Right lobe of liver (tissue), 6 donors: ENCODE results near the gene FCRL1. TPM values are rescaled to one million over a fixed set of nuclear protein-coding genes. Genes with fewer than 3 reads are reported as not detected.

Experiments used
- ATAC-seq, 4 donors: fragments of 200-7000 bp; cut with Tn5 transposase; one replicate each; pipeline ENCODE4 v1.9.1; 2020; ENCODE audit warnings: mild to moderate bottlenecking in 4 of 4, moderate library complexity in 4 of 4
- DNase-seq, 3 donors: peaks; one replicate each; pipeline ENCODE4 v3.0.0-alpha.2; 2020
- H3K27ac ChIP-seq, 3 donors: fragments of 200-600 bp; one replicate each; pipeline ENCODE4 v1.8.0; 2022
- H3K27me3 ChIP-seq, 2 donors: fragments of 200-600 bp; one replicate each; pipeline ENCODE4 v1.8.0; 2022
- H3K36me3 ChIP-seq, 4 donors: fragments of 200-600 bp; sonication (generic) in 1 of 4; one replicate each; pipeline versions ENCODE4 v1.5.1 to v1.8.0; 2017 to 2022; ENCODE audit warnings: control low read depth in 1 of 4
- H3K4me1 ChIP-seq, 4 donors: fragments of 200-600 bp; sonication (generic) in 1 of 4; one replicate each; pipeline versions ENCODE4 v1.5.1 to v1.8.0; 2017 to 2022; ENCODE audit warnings: control low read depth in 1 of 4
- H3K4me3 ChIP-seq, 3 donors: fragments of 200-600 bp; one replicate each; pipeline ENCODE4 v1.8.0; 2022
- H3K9me3 ChIP-seq, 4 donors: fragments of 200-600 bp; sonication (generic) in 1 of 4; one replicate each; pipeline versions ENCODE4 v1.5.1 to v1.8.0; 2017 to 2022; ENCODE audit warnings: control low read depth in 1 of 4
- POLR2A ChIP-seq: fragments of 450-650 bp; IDR thresholded peaks from one replicate; pipeline ENCODE4 v1.6.1; 2017; ENCODE audit warnings: antibody characterized with exemption, mild to moderate bottlenecking
- WGBS: methylation state at CpG from one replicate; pipeline ENCODE4 v1.1.6; 2018; ENCODE audit warnings: low coverage, low lambda C conversion rate; ENCODE audit not compliant: insufficient coverage; ENCODE audit errors: missing lambda C conversion rate; 5-methylcytosine and 5-hydroxymethylcytosine counted together
- intact Hi-C, 2 donors: fragments of 100-400 bp; cut with DNase I; formaldehyde crosslinking; loops; one replicate each; pipeline versions ENCODE4 v1.11.2 to v1.14.1; 2022
- total RNA-seq, 6 experiments: library from RNA; depleted of rRNA in 2 of 6; stranded (reverse); fragments of >200 nt in 2 of 6; fragmentation: NEBNext Ultra II Directional in 3 of 6; extraction: Animal tissue kit (Norgen Biotek cat#: 25700) in 3 of 6; gene quantifications; one replicate each; pipeline versions ENCODE4 v1.1.0 to v1.2.4, GENCODE V29; 2016 to 2023
- TF ChIP-seq, protein P1 (sequence below), 4 donors: fragments of 200-600 bp in 3 of 4; fragments of 450-650 bp in 1 of 4; IDR thresholded peaks; one replicate each; pipeline versions ENCODE4 v1.5.1 to v1.8.0; 2016 to 2022; ENCODE audit warnings: antibody characterized with exemption in 4 of 4, mild to moderate bottlenecking in 2 of 4
- donor health status: DM: no; HTN: yes; CAD: no.
- donor health status: DM: no; HTN: no; CAD: no.
- donor health status: DM: no; HTN: no; CAD: no.
- donor health status: DM: no; HTN: yes; CAD: no.
- donor health status: DM: no; HTN: yes; CAD: no.

FCRL1 gene
- total RNA-seq, 6 experiments from 2014 or later, result 0.12 to 0.24 TPM; not detected in 4

- no peak for DNase-seq
- intact Hi-C loops, result no loop called here
- Histone ChIP-seq H3K9me3 (no peaks in the 10 kb centered on the region), H3K4me3 (no peak overlapping the region), H3K27ac (no peak overlapping the region), H3K36me3 (no peaks in the 10 kb centered on the region), H3K4me1 (no peaks in the 10 kb centered on the region), H3K27me3 (no peaks in the 10 kb centered on the region)
- TF ChIP-seq, protein P1, sequence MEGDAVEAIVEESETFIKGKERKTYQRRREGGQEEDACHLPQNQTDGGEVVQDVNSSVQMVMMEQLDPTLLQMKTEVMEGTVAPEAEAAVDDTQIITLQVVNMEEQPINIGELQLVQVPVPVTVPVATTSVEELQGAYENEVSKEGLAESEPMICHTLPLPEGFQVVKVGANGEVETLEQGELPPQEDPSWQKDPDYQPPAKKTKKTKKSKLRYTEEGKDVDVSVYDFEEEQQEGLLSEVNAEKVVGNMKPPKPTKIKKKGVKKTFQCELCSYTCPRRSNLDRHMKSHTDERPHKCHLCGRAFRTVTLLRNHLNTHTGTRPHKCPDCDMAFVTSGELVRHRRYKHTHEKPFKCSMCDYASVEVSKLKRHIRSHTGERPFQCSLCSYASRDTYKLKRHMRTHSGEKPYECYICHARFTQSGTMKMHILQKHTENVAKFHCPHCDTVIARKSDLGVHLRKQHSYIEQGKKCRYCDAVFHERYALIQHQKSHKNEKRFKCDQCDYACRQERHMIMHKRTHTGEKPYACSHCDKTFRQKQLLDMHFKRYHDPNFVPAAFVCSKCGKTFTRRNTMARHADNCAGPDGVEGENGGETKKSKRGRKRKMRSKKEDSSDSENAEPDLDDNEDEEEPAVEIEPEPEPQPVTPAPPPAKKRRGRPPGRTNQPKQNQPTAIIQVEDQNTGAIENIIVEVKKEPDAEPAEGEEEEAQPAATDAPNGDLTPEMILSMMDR (IDR thresholded peaks at IDR 0.05), result peak in 3 of 4 donors; percentile 6 to 13 (median 9)
- TF ChIP-seq POLR2A, result no peak
- 0% methylated on average over 1 of the region's 1 CpG for WGBS
- ATAC-seq, result peak in 1 of 4 donors; percentile 27
These were observed 46.2 kb downstream of the FCRL1 start for GRCh38 chr1:157773493-157774350.

DNA sequence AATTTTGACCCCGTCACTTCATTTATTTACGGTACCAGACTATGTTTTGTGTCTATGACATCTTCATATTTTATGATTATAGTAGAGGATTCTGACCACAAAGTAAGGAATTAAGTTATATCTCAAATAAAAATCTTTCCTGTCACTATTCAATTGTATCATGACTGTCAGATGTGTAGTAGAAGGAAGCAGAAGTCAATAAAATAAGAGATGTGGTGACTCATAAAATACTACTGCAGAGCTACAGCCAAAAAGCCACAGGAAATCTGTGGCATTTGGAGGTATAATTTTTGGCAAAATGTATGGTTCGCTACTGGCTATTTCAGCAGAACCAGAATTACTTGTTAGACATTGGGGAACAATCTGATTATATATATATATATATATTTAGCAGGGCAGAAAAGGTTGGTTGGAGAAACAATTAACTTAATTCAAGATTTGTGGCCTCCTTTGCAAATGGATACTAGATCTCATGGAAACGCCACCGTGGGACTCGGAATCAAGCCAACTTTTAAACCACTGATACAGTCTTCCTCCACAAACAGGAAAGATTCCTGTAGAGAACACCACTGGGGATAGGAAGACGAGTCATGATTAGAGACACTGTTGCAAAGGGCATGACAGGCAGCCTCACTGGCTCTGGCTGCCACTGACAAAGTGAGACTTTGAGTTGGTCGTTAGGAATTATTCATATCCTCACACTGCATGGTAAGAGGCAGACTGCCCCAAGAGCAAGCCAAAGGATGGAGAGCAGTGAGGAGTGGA is 48.1 kb downstream of the FCRL1 start:
- H3K4me3 ChIP-seq, result no peak overlapping the region
- WGBS, result 40% methylated on average over 7 of the region's 8 CpGs
- H3K9me3 ChIP-seq, result no peaks in the 10 kb centered on the region
- intact Hi-C loops, result no loop called here
- DNase-seq (no peak), ATAC-seq (no peak)
- TF ChIP-seq, protein P1 (IDR thresholded peaks at IDR 0.05), result no peak
- no peak for TF ChIP-seq POLR2A
- no peak overlapping the region for H3K27ac ChIP-seq
- no peaks in the 10 kb centered on the region for H3K27me3 ChIP-seq
- no peaks in the 10 kb centered on the region for H3K4me1 ChIP-seq
- H3K36me3 ChIP-seq, result no peaks in the 10 kb centered on the region

- WGBS, result 35% methylated on average over 9 of the region's 9 CpGs
- Histone ChIP-seq H3K4me1 (no peaks in the 10 kb centered on the region), H3K27me3 (no peaks in the 10 kb centered on the region), H3K9me3 (no peaks in the 10 kb centered on the region), H3K36me3 (no peaks in the 10 kb centered on the region), H3K27ac (no peak overlapping the region), H3K4me3 (no peak overlapping the region)
- no peak for TF ChIP-seq POLR2A
- TF ChIP-seq, protein P1 (IDR thresholded peaks at IDR 0.05), result no peak
- no peak for DNase-seq
- intact Hi-C loops, result no loop called here
- ATAC-seq, result no peak
These were observed 49.4 kb downstream of the FCRL1 start for GRCh38 chr1:157770442-157771043.

DNA sequence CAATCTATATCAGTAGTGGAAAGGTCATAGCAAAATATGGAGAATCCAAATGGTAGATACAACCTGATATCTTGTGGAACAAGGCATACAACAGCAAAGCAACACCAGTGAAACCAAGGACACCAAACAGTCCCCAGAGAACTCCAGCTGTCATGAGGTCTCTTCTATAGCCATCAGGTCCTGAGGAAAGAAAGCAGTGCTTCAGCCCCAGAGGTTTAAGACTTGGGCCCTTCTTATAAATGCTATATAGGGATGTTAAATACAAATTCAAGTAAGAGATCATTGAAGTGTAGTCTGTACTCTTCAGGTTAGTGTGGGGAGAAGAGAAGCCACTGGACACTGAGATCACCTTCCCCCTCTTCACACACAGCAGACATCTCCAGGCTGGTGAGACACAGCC is 53.1 kb downstream of the FCRL1 start:
- H3K27me3 ChIP-seq, result no peaks in the 10 kb centered on the region
- DNase-seq (no peak), ATAC-seq (no peak)

More for the DNA sequence above, 53.1 kb downstream of the FCRL1 start:
- TF ChIP-seq, protein P1 (IDR thresholded peaks at IDR 0.05), result no peak
- TF ChIP-seq POLR2A, result no peak
- no peaks in the 10 kb centered on the region for H3K4me1 ChIP-seq
- H3K36me3 ChIP-seq, result no peaks in the 10 kb centered on the region
- no peak overlapping the region for H3K4me3 ChIP-seq
- H3K9me3 ChIP-seq, result no peaks in the 10 kb centered on the region
- intact Hi-C loops, result no loop called here
- no peak overlapping the region for H3K27ac ChIP-seq
